Fibroblast of lung (primary cell): ENCODE measurements around the gene THEM5. TPM values are rescaled to one million over a fixed set of nuclear protein-coding genes. Genes with fewer than 3 reads are reported as not detected.

ENCODE experiments used
- DNase-seq, 2 donors: peaks; one replicate each; pipeline versions ENCODE4 v3.0.0 to v3.0.0-alpha.2; 2010; ENCODE audit warnings: low read depth in 2 of 2
- H2AFZ ChIP-seq: 2 replicates; pipeline ENCODE4 v1.5.1; 2012; ENCODE audit warnings: low read length, control low read depth, inconsistent platforms
- H3K27ac ChIP-seq: 2 replicates; pipeline ENCODE4 v1.5.1; 2011; ENCODE audit warnings: low read length, control low read depth; ENCODE audit not compliant: insufficient read depth
- H3K27me3 ChIP-seq: 2 replicates; pipeline ENCODE4 v1.5.1; 2011; ENCODE audit warnings: mild to moderate bottlenecking, low read length; ENCODE audit not compliant: control insufficient read depth, insufficient read depth
- H3K36me3 ChIP-seq: 2 replicates; pipeline ENCODE4 v1.5.1; 2011; ENCODE audit warnings: low read length; ENCODE audit not compliant: control insufficient read depth, insufficient read depth
- H3K4me1 ChIP-seq: 2 replicates; pipeline ENCODE4 v1.5.1; 2011; ENCODE audit warnings: low read length; ENCODE audit not compliant: control insufficient read depth, insufficient read depth; ENCODE audit errors: extremely low read depth
- H3K4me2 ChIP-seq: 2 replicates; pipeline ENCODE4 v1.5.1; 2011; ENCODE audit warnings: low read length, control low read depth; ENCODE audit not compliant: insufficient read depth; ENCODE audit errors: extremely low read depth
- H3K4me3 ChIP-seq, 4 experiments: fragments of 200-600 bp in 1 of 4; sonication (generic) in 1 of 4; replicated peaks in 1 of 4; 2 replicates each; pipeline ENCODE4 v1.5.1; 2011 to 2016; ENCODE audit warnings: low read length in 4 of 4, low read depth in 3 of 4, mild to moderate bottlenecking in 3 of 4, control low read depth in 2 of 4, inconsistent platforms in 1 of 4, mixed read lengths in 1 of 4; ENCODE audit not compliant: insufficient read depth in 1 of 4; ENCODE audit errors: control extremely low read depth in 1 of 4
- H3K79me2 ChIP-seq: 2 replicates; pipeline ENCODE4 v1.5.1; 2012; ENCODE audit warnings: mild to moderate bottlenecking, low read length, inconsistent platforms; ENCODE audit not compliant: control insufficient read depth, insufficient read depth
- H3K9ac ChIP-seq: 2 replicates; pipeline ENCODE4 v1.5.1; 2011; ENCODE audit warnings: mild to moderate bottlenecking, low read length, control low read depth; ENCODE audit not compliant: insufficient read depth
- H3K9me3 ChIP-seq: 2 replicates; pipeline ENCODE4 v1.5.1; 2012; ENCODE audit warnings: low read depth, low read length; ENCODE audit not compliant: control insufficient read depth, insufficient read depth
- H4K20me1 ChIP-seq: 2 replicates; pipeline ENCODE4 v1.5.1; 2011; ENCODE audit warnings: low read length; ENCODE audit not compliant: control insufficient read depth, insufficient read depth; ENCODE audit errors: extremely low read depth
- EZH2 ChIP-seq: IDR thresholded peaks from 2 replicates; pipeline ENCODE4 v1.5.1; 2012; ENCODE audit warnings: low read length, control low read depth, mild to moderate bottlenecking; ENCODE audit errors: missing control alignments
- polyA plus RNA-seq, 2 donors: library from polyadenylated mRNA; depleted of rRNA in 1 of 2; stranded (reverse) in 1 of 2; unstranded in 1 of 2; fragments of >200 nt; gene quantifications; 2 replicates each; pipeline ENCODE4 v1.2.1, GENCODE V29; 2011 to 2012; ENCODE audit warnings: missing spikeins in 1 of 2
- total RNA-seq: library from RNA; depleted of rRNA; stranded (reverse); fragments of >200 nt; gene quantifications from 2 replicates; pipeline ENCODE4 v1.2.1, GENCODE V29; 2014
- TF ChIP-seq, protein P1 (sequence below), 2 donors: IDR thresholded peaks in 1 of 2; conservative IDR thresholded peaks in 1 of 2; 1 replicate in 1 of 2; 2 replicates in 1 of 2; pipeline ENCODE4 v1.5.1; 2011 to 2012; ENCODE audit warnings: low read length in 2 of 2, control low read depth in 1 of 2, inconsistent platforms in 1 of 2, low read depth in 1 of 2, mild to moderate bottlenecking in 1 of 2

THEM5 gene
- total and polyA plus RNA-seq, 2 donors (not counting 1 experiment from before 2014, with no cell fraction given) = not detected

DNA sequence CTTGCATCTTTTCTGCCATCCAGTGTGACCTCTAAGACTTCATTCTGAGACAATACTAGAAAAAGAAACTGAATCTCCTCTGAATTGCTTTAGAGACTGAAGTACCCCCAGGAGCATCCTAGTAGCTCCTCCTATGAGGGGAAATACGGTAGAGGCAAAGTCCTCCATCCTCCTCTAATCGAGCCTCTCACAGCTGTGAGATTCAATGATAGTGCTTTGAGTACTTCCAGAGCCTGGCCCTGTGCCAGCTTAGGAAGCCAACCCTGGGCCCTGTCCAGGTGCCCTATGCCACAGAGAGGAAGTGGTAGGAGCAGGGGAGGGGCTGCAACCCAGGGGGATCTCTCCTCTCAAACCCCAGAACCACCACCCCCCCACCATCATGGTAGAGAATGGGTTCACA lies 32.6 kb downstream of the THEM5 start:
- no peak for DNase-seq
- Histone ChIP-seq H3K79me2 (no peaks in the 10 kb centered on the region), H3K4me3 (no peak overlapping the region), H3K27ac (no peak overlapping the region), H3K9me3 (no peaks in the 10 kb centered on the region), H3K4me1 (no peaks in the 10 kb centered on the region), H3K27me3 (peaks cover 15% of the 10 kb centered on the region), H3K4me2 (no peak overlapping the region), H4K20me1 (no peaks in the 10 kb centered on the region), H2AFZ (no peak overlapping the region), H3K36me3 (no peaks in the 10 kb centered on the region), H3K9ac (no peak overlapping the region)
- TF ChIP-seq, protein P1, sequence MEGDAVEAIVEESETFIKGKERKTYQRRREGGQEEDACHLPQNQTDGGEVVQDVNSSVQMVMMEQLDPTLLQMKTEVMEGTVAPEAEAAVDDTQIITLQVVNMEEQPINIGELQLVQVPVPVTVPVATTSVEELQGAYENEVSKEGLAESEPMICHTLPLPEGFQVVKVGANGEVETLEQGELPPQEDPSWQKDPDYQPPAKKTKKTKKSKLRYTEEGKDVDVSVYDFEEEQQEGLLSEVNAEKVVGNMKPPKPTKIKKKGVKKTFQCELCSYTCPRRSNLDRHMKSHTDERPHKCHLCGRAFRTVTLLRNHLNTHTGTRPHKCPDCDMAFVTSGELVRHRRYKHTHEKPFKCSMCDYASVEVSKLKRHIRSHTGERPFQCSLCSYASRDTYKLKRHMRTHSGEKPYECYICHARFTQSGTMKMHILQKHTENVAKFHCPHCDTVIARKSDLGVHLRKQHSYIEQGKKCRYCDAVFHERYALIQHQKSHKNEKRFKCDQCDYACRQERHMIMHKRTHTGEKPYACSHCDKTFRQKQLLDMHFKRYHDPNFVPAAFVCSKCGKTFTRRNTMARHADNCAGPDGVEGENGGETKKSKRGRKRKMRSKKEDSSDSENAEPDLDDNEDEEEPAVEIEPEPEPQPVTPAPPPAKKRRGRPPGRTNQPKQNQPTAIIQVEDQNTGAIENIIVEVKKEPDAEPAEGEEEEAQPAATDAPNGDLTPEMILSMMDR (conservative IDR thresholded peaks at IDR 0.05 in 1 of 2, IDR thresholded peaks at IDR 0.05 in 1 of 2; ENCODE audit: low read depth in 1 of 2, low read length in 2 of 2) = no peak
- TF ChIP-seq EZH2 = no peak

DNA sequence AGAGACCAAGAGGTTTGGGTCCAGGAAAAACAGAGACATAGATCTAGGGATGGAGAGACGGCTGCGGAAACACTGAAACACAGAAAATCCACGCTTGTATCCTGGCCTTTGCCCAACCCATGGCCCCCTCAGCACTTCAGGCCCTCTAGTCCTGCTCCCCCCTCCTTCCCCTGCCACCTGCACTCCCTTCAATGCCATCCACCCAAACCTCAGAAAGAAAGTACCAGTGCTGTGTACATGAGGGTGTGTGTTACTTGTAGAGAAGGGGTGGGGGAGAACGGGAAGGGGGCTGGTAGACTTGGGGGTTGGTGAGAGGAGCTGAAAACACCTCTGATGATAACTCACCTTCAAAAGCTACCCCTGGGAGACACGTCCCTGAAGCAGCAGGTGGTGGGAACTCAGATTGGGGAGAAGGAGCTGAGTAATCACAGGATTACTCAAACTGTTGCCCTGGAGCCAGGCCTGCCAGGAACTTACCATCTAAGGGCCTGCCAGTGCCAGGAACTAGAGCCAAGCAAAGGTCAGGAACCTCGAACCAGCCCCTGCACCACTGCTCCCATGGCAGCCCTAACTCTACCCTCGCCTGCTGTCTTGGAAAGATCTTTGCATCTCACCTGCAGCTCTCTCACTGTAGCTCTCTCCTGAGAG lies 33.4 kb downstream of the THEM5 start:
- no peak for DNase-seq
- Histone ChIP-seq H3K79me2 (no peaks in the 10 kb centered on the region), H3K9ac (no peak overlapping the region), H3K27ac (no peak overlapping the region), H3K4me2 (no peak overlapping the region), H4K20me1 (no peaks in the 10 kb centered on the region), H3K9me3 (no peaks in the 10 kb centered on the region), H2AFZ (no peak overlapping the region), H3K36me3 (no peaks in the 10 kb centered on the region), H3K27me3 (peaks cover 14% of the 10 kb centered on the region), H3K4me3 (no peak overlapping the region), H3K4me1 (no peaks in the 10 kb centered on the region)
- TF ChIP-seq, protein P1 (conservative IDR thresholded peaks at IDR 0.05 in 1 of 2, IDR thresholded peaks at IDR 0.05 in 1 of 2; ENCODE audit: low read depth in 1 of 2, low read length in 2 of 2) = no peak
- TF ChIP-seq EZH2 = no peak

- DNase-seq = no peak
- H2AFZ ChIP-seq = no peak overlapping the region
- H3K9ac ChIP-seq = no peak overlapping the region
- TF ChIP-seq, protein P1 (conservative IDR thresholded peaks at IDR 0.05 in 1 of 2, IDR thresholded peaks at IDR 0.05 in 1 of 2; ENCODE audit: low read depth in 1 of 2, low read length in 2 of 2) = no peak
- no peak for TF ChIP-seq EZH2
- no peaks in the 10 kb centered on the region for H3K9me3 ChIP-seq
- H3K79me2 ChIP-seq = no peaks in the 10 kb centered on the region
- H3K4me3 ChIP-seq = no peak overlapping the region
- no peak overlapping the region for H3K27ac ChIP-seq
- no peaks in the 10 kb centered on the region for H4K20me1 ChIP-seq
- no peak overlapping the region for H3K4me2 ChIP-seq
- peaks cover 17% of the 10 kb centered on the region for H3K27me3 ChIP-seq
- no peaks in the 10 kb centered on the region for H3K4me1 ChIP-seq
- H3K36me3 ChIP-seq = no peaks in the 10 kb centered on the region
Observed at GRCh38 chr1:151819227-151819835, 34.2 kb downstream of the THEM5 start.
